ENCODE measurements around the gene ZDHHC11.
"Not testable (repeated sequence)": the region's sequence is repeated elsewhere in the genome, so short reads cannot be mapped to it uniquely, and the experiment has no call there.

The ZDHHC11 gene

GRCh38 chr5:761059-761771 lies 89.6 kb downstream of the ZDHHC11 start:
- DNase-seq (ENCODE audit: low read depth), result no peak

GRCh38 chr5:760363-761058 lies 90.3 kb downstream of the ZDHHC11 start:
- no peak for DNase-seq (ENCODE audit: low read depth)

- no peak for DNase-seq (ENCODE audit: low read depth)
These were observed 90.9 kb downstream of the ZDHHC11 start for GRCh38 chr5:759781-760362.

DNA sequence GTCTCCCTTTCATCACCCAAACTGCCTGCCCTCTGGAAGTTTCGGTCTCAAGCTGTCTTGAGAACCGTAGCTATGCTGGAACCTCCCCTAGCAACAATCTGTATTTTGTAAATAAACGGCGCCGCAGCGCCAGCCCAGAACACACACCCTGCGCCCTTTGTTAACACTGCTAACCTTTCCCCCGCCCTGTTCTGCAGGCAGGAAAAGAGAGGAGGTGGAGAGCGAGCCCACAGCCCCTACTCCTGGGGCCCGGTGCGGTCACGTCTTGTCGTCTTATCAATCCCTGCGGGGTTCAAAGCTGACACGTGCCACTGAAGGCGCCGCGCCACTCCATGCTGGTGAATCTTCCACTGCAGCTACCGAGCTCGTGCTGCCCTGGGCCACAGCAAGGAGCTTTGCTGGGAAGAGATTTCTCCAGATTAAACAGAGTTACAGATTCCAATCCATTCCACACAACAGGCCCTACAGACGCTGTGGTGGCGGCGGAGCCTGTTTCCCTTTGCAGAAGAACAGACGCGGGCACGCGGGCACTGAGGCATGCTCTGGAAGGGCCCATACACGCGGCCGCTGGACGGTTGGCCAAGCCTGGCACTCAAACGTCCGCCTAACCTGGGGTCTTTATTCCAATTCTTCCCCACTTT lies 91.6 kb downstream of the ZDHHC11 start:
- no peak for DNase-seq (ENCODE audit: low read depth)

DNA sequence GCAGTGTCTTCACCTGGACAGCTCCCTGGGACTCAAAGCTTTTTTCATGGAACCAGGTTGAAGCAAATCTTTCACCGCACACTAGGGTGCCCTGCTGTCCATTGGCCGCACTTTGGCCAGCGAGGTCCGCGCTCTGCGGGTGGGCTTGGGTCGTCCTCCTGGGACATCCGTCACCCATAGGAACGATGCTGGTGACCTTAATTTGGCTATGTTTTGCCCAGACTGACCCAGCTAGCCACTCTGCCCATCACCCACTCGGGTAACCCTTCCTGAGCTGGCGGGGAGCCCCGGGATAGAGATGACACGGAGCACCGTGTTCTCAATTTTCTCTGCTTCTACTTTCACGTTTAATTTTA lies 92.1 kb downstream of the ZDHHC11 start:
- no peak for DNase-seq (ENCODE audit: low read depth)

- no peak for DNase-seq (ENCODE audit: low read depth)
These were observed 92.7 kb downstream of the ZDHHC11 start for GRCh38 chr5:757931-758697.

GRCh38 chr5:757346-757930 lies 93.3 kb downstream of the ZDHHC11 start:
- no peak for DNase-seq (ENCODE audit: low read depth)

GRCh38 chr5:756865-757345 lies 93.9 kb downstream of the ZDHHC11 start:
- DNase-seq (ENCODE audit: low read depth), result no peak

DNA sequence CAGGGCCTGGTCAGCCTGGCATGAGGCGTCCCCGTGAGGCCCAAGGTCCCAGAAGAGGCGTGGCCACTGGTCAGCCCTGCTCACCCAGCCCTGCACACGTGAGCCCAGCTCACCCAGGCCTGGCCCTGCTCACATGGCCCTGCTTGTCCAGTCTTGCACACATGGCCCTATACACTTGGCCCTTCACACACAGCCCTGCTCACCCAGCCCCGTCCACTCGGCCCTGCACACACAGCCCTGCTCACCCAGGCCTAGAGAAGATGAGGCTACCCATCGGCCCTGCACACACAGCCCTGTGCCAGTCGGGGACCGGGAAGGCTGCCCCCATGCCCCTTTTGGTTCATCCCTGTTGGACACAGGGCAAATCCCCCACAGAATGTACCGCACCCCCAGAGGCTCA lies 94.6 kb downstream of the ZDHHC11 start:
- DNase-seq (ENCODE audit: low read depth), result no peak

DNA sequence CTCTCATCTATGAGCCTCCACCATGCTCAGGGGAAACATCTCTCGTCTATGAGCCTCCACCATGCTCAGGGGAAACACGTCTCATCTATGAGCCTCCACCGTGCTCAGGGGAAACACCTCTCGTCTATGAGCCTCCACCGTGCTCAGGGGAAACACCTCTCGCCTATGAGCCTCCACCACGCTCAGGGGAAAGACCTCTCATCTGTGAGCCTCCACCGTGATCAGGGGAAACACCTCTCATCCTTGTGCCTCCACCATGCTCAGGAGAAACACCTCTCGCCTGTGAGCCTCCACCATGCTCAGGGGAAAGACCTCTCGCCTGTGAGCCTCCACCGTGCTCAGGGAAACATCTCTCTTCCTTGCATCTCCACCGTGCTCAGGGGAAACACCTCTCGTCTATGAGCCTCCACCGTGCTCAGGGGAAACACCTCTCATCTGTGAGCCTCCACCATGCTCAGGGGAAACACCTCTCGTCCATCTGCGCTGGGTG lies 96.6 kb downstream of the ZDHHC11 start:
- DNase-seq (ENCODE audit: low read depth), result not testable (repeated sequence)

GRCh38 chr5:753567-754142 lies 97.1 kb downstream of the ZDHHC11 start:
- not testable (repeated sequence) for DNase-seq (ENCODE audit: low read depth)

- DNase-seq (ENCODE audit: low read depth), result not testable (repeated sequence)
These were observed 98.2 kb downstream of the ZDHHC11 start for GRCh38 chr5:752532-753115.

GRCh38 chr5:751992-752391 lies 98.8 kb downstream of the ZDHHC11 start:
- not testable (repeated sequence) for DNase-seq (ENCODE audit: low read depth)

DNA sequence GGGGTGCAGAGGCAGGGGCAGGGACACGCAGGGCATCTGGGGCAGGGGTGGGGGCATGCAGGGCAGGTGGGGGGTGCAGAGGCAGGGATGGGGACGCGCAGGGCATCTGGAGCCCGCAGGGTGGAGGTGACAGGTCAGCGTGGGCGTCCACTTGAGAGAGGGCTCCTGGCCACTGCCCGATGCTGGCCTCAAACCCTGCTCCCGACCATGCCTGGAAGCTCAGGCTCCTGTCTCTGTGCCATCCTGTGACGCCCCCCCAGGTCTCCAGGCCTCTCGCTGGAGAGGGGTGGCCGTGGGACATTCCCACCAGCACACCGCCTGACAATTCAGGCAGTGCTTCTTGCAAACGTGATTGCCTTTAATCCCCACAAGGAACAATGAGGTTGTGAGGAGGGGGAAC lies 99.3 kb downstream of the ZDHHC11 start:
- DNase-seq (ENCODE audit: low read depth), result no peak

- not testable (repeated sequence) for DNase-seq (ENCODE audit: low read depth)
These were observed 100.6 kb downstream of the ZDHHC11 start for GRCh38 chr5:750226-750625.

DNA sequence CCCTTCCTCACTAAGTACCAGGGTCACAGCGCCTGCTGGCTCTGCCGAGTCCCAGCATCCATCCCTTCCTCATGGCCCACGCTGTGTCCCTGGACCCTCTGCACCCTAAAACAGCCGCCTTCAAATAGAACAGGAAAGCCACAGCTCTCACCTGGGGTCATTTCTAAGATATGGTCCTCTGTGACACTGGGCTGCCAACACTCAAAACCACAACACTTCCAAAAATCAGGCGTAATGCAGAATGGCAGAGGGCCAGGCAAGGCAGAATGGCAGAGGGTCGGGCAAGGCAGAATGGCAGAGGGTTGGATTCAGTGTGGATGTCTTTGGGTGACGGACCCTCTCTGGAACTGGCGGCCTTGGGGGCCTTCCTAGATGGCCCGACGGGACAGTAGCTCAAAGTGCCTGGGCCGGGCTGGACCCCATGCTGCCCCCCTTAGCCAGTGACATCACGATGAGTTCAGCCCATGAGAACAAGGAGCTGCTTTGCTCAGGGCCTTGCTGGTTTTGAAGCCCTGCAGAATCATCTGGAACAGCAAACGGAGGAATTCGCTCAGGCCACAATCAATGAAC lies 101.6 kb downstream of the ZDHHC11 start:
- no peak for DNase-seq (ENCODE audit: low read depth)

DNA sequence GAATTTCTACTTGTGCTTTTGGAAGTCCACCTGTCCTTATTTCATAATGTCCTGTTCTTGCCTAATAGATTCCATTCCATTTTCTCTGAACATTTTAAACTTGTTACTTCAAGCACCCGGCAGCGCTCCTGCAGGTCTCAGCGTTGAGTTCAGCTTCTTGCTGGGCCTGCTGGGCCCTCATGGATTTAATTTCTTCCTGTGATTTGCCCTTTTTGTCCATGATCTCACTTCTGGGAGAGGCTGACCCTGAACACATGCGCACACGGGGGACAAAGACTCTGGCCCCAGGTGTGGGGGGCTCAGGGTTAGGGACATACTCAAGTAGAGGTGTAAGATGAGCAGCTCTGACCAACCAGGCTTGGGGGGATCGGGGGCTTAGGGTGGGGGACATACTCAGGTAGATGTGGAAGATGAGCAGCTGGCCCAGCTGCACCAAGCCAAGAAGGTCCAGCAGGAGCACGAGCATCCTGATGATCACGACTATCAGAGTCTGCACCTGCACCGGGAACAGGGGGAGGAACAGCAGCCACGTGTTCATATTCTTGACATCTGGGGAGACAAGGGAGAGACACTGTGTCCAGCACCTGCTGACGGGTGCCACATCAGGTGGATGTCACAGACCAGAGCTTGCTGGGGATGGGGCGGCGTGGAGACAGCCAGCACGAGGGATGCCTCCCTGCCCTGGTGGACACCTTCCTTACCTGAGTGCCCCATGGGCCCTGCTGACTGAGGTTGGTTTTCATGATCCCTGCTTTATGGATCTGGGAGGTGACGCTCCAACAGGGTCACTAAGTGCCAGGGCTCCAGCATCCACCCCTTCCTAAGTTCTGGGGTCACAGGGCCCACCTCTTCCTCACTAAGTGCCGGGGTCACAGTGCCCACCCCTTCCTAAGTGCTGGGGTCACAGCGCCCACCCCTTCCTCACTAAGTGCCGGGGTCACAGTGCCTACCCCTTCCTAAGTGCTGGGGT lies 102.5 kb downstream of the ZDHHC11 start:
- not testable (repeated sequence) for DNase-seq (ENCODE audit: low read depth)

DNA sequence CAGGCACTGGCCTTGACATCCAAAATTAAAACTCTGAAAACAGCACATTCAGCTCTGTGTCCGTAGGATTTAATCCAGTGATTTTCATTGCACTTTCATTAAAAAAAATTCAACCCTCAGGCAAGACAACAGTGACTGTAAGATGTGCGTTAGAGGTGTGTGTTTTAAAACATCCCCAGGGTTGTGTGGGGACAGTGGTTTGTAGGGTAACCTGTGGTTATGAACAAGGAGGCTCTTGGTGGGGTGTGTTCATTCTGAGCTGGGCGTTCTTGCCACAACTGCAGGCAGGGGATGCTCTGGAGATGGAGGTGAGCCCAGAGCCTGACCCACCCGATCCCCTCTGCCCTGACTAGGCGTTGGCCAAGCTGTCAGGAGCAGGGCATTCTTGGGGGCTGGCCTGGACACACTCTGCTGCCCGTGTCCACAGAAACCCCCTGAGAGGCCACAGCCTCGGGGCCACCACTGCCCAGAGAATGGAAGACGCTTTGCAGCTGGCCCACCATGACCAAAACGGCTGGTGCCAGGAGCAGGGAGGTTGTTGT lies 103.4 kb downstream of the ZDHHC11 start:
- not testable (repeated sequence) for DNase-seq (ENCODE audit: low read depth)

GRCh38 chr5:746258-746761 lies 104.5 kb downstream of the ZDHHC11 start:
- DNase-seq (ENCODE audit: low read depth), result no peak

All from stromal cell of bone marrow (primary cell).